ENCODE data around the gene TEX51.

The TEX51 gene

GRCh38 chr2:126888046-126888445, 10.6 kb upstream of the TEX51 start:
- no peaks in the 10 kb centered on the region for H4K20me1 ChIP-seq (ENCODE audit: low read depth, low read length)
- no peak overlapping the region for H3K4me2 ChIP-seq (ENCODE audit: low read depth, low read length, poor library complexity, severe bottlenecking)
- no peaks in the 10 kb centered on the region for H3F3A ChIP-seq (ENCODE audit: insufficient read depth)
- no peak overlapping the region for H3K9ac ChIP-seq (ENCODE audit: low read length)
- H3K9me2 ChIP-seq (replicated peaks; ENCODE audit: insufficient read depth, low read length): no peaks in the 10 kb centered on the region
- no peaks in the 10 kb centered on the region for H3K27me3 ChIP-seq (ENCODE audit: low read length)
- H2AFZ ChIP-seq (ENCODE audit: low read depth, low read length, severe bottlenecking): no peak overlapping the region
- no peaks in the 10 kb centered on the region for H3K79me2 ChIP-seq (ENCODE audit: insufficient read depth, low read length)
- no peak for TF ChIP-seq EZH2phosphoT487 (conservative IDR thresholded peaks at IDR 0.05; ENCODE audit: low read length)
- TF ChIP-seq, protein P1, sequence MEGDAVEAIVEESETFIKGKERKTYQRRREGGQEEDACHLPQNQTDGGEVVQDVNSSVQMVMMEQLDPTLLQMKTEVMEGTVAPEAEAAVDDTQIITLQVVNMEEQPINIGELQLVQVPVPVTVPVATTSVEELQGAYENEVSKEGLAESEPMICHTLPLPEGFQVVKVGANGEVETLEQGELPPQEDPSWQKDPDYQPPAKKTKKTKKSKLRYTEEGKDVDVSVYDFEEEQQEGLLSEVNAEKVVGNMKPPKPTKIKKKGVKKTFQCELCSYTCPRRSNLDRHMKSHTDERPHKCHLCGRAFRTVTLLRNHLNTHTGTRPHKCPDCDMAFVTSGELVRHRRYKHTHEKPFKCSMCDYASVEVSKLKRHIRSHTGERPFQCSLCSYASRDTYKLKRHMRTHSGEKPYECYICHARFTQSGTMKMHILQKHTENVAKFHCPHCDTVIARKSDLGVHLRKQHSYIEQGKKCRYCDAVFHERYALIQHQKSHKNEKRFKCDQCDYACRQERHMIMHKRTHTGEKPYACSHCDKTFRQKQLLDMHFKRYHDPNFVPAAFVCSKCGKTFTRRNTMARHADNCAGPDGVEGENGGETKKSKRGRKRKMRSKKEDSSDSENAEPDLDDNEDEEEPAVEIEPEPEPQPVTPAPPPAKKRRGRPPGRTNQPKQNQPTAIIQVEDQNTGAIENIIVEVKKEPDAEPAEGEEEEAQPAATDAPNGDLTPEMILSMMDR (IDR thresholded peaks at IDR 0.05; ENCODE audit: insufficient read depth, low read length, poor library complexity, severe bottlenecking): no peak
- H3K27ac ChIP-seq (ENCODE audit: low read depth, low read length): no peak overlapping the region
- no peak overlapping the region for H3K4me3 ChIP-seq (ENCODE audit: insufficient read depth, low read length, poor library complexity, severe bottlenecking)
- no peaks in the 10 kb centered on the region for H3K36me3 ChIP-seq (ENCODE audit: low read length)
- H3K9me3 ChIP-seq (ENCODE audit: insufficient read depth, low read length): no peaks in the 10 kb centered on the region

- Histone ChIP-seq H3K79me2 (ENCODE audit: insufficient read depth, low read length) (no peaks in the 10 kb centered on the region), H3K27ac (ENCODE audit: low read depth, low read length) (no peak overlapping the region), H3K27me3 (ENCODE audit: low read length) (no peaks in the 10 kb centered on the region), H3K9ac (ENCODE audit: low read length) (no peak overlapping the region), H4K20me1 (ENCODE audit: low read depth, low read length) (no peaks in the 10 kb centered on the region), H3K9me3 (ENCODE audit: insufficient read depth, low read length) (no peaks in the 10 kb centered on the region), H3F3A (ENCODE audit: insufficient read depth) (no peaks in the 10 kb centered on the region), H3K36me3 (ENCODE audit: low read length) (no peaks in the 10 kb centered on the region), H3K9me2 (replicated peaks; ENCODE audit: insufficient read depth, low read length) (no peaks in the 10 kb centered on the region), H3K4me3 (ENCODE audit: insufficient read depth, low read length, poor library complexity, severe bottlenecking) (no peak overlapping the region), H3K4me2 (ENCODE audit: low read depth, low read length, poor library complexity, severe bottlenecking) (no peak overlapping the region), H2AFZ (ENCODE audit: low read depth, low read length, severe bottlenecking) (no peak overlapping the region)
- TF ChIP-seq, protein P1 (IDR thresholded peaks at IDR 0.05; ENCODE audit: insufficient read depth, low read length, poor library complexity, severe bottlenecking): no peak
- no peak for TF ChIP-seq EZH2phosphoT487 (conservative IDR thresholded peaks at IDR 0.05; ENCODE audit: low read length)
Measured at GRCh38 chr2:126889071-126889470, 9.6 kb upstream of the TEX51 start.

DNA sequence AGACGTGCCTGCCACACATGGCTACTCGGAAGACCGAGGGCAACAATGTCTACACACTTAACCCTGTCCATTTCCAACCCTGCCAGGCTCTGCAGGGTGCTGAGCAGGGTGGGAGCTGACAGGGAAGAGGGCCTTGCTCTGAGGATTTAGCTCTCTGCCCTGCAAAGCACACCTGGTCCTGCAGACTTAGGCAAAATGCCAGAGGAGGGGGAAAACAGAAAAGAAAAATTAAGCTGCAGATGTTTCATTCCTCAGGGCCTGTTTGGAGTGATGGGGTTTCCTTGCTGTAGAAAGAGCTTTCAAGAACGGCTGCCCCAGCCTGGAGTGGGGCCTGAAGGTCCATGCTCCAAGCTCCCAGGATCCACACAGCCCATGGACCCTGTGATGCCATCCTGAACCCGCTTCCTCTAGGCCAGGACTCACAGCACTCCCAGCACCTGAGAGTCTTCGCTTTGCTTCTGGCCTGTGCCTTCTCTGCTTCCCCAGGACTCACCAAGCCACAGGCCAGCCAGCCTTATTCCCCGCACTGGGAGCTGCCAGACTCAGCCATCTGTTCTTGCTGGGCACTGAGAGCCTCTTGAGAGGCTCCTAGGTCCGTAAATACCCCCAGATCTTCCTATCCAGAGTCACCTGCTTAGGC, 9.1 kb upstream of the TEX51 start:
- no peaks in the 10 kb centered on the region for H3K36me3 ChIP-seq (ENCODE audit: low read length)
- H3K9ac ChIP-seq (ENCODE audit: low read length): no peak overlapping the region
- H3K9me2 ChIP-seq (replicated peaks; ENCODE audit: insufficient read depth, low read length): no peaks in the 10 kb centered on the region
- H3K9me3 ChIP-seq (ENCODE audit: insufficient read depth, low read length): no peaks in the 10 kb centered on the region
- no peaks in the 10 kb centered on the region for H3K79me2 ChIP-seq (ENCODE audit: insufficient read depth, low read length)
- TF ChIP-seq, protein P1 (IDR thresholded peaks at IDR 0.05; ENCODE audit: insufficient read depth, low read length, poor library complexity, severe bottlenecking): no peak
- no peak for TF ChIP-seq EZH2phosphoT487 (conservative IDR thresholded peaks at IDR 0.05; ENCODE audit: low read length)
- no peaks in the 10 kb centered on the region for H3K27me3 ChIP-seq (ENCODE audit: low read length)
- H3F3A ChIP-seq (ENCODE audit: insufficient read depth): no peaks in the 10 kb centered on the region
- no peak overlapping the region for H3K4me3 ChIP-seq (ENCODE audit: insufficient read depth, low read length, poor library complexity, severe bottlenecking)
- no peaks in the 10 kb centered on the region for H4K20me1 ChIP-seq (ENCODE audit: low read depth, low read length)
- H2AFZ ChIP-seq (ENCODE audit: low read depth, low read length, severe bottlenecking): no peak overlapping the region
- H3K27ac ChIP-seq (ENCODE audit: low read depth, low read length): no peak overlapping the region
- no peak overlapping the region for H3K4me2 ChIP-seq (ENCODE audit: low read depth, low read length, poor library complexity, severe bottlenecking)

All from SU-DHL-6 (cell line).